GM12865 (cell line): ENCODE data around the gene MAML3.

Experiments used
- DNase-seq: peaks from one replicate; pipeline ENCODE4 v3.0.0; 2010; ENCODE audit warnings: low read depth
- H3K4me3 ChIP-seq: 2 replicates; pipeline ENCODE4 v1.5.1; 2011; ENCODE audit warnings: mild to moderate bottlenecking, low read depth, low read length, control low read depth
- TF ChIP-seq, protein P1 (sequence below): IDR thresholded peaks from 2 replicates; pipeline ENCODE4 v1.5.1; 2011; ENCODE audit warnings: low read length, control low read depth, low read depth, inconsistent platforms; ENCODE audit not compliant: insufficient read depth; ENCODE audit errors: missing control alignments

Gene MAML3

DNA sequence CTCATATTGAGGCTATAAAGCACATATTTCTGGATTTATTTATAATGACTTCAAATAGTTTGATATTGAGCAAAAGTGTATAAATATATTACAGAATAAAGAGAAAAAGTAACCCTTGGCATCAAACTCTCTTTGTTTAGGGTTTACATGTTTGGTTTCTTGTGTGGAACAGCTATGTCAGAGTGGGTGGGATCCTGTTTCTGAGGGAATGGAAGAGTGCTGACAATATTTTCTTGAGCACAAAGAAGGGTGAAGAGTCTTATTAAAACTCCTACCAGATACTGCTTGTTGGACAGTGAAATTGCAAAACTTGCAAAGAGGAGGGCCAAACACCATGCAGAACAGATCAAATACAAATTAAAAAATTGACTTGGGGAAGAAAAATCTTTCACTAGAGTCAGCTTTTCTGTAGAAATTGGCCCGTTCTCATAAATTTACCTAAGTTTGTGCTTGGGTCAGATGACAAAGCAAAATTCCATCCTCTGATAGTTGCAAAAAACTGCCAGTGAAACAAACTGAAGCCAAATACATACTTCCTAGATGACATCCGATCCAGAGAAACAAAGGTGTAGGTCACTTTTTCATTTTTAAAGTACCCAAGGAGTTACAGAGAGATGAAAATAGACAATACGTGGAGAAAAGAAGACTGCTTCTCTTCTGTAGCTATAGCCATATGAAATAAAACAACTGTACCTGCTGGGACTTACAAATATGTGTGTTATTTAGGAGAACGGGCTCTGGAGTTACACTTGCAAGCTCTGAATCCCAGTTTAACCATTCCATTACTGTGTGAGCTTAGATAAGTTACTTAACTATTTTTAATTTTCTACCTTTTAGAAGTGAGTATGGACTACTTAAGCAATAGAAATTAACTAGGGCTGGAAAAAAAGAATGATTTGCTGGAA lies 133.3 kb downstream of the MAML3 start:
- TF ChIP-seq, protein P1, sequence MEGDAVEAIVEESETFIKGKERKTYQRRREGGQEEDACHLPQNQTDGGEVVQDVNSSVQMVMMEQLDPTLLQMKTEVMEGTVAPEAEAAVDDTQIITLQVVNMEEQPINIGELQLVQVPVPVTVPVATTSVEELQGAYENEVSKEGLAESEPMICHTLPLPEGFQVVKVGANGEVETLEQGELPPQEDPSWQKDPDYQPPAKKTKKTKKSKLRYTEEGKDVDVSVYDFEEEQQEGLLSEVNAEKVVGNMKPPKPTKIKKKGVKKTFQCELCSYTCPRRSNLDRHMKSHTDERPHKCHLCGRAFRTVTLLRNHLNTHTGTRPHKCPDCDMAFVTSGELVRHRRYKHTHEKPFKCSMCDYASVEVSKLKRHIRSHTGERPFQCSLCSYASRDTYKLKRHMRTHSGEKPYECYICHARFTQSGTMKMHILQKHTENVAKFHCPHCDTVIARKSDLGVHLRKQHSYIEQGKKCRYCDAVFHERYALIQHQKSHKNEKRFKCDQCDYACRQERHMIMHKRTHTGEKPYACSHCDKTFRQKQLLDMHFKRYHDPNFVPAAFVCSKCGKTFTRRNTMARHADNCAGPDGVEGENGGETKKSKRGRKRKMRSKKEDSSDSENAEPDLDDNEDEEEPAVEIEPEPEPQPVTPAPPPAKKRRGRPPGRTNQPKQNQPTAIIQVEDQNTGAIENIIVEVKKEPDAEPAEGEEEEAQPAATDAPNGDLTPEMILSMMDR, result no peak
- no peak for DNase-seq
- no peak overlapping the region for H3K4me3 ChIP-seq

DNA sequence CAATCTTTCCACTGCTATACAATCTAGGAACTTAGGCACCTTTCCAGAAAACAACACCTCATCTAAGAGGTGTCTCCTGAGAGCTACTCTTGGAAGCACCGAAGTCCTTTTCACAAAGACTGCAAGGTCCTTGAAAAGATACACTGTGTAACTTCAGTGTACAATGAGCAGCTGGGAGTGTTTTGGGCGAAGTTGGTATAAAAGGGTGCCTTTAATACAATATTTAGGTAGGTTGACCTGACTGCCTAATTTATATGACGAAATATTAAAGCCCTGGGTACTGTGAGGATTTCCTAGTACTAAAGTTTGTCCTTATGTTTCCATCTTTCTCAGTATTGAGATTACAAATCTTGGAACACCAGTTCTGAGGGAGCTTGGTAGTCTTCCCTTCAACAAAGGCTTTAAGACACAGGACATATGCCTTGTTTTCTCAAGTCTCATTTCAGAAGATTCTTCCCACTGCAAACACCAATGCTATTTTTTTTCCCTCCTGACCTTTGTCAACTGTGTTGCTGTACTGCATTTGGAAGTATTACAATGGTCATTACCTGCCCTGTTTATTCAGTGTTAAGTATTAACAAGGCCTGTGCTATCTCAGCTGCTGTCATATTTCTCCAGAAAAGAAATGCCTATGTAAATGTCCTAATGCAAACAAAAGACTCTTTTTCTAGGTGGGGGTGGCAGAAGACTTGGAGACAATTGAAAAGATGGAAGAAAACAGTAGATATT lies 134.2 kb downstream of the MAML3 start:
- H3K4me3 ChIP-seq, result no peak overlapping the region
- TF ChIP-seq, protein P1, result no peak
- no peak for DNase-seq

DNA sequence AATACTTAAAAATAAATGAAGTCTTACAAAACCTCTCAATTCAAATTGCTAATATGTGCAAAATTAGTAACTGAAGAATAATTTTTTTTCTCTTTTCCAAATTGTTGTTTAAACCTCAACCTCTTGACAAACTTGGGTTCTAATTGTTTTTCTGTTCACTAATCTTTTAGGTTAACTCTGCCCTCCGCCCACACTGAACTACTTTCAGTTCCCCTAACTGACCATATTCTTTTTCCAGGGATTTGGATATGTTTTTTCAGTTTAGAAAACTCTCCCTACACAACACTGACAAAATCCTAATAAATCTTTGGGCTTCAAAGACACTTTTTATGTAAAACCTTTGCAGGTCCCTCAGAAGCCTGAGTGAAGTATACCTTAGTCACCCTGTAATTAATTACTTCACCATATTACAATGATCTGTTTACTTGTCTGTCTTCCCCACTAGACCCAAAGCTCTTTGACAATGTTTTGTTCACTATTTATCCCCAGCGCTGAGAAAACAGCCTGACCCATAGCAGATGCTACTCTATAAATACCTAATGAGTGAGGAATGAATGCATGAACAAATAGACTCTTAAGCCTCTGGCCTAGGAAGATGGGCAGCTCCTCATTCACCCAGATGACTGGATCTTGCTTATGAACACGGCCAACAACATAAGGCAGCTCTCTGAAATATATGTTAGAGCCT lies 134.9 kb downstream of the MAML3 start:
- H3K4me3 ChIP-seq, result no peak overlapping the region
- no peak for DNase-seq

DNA sequence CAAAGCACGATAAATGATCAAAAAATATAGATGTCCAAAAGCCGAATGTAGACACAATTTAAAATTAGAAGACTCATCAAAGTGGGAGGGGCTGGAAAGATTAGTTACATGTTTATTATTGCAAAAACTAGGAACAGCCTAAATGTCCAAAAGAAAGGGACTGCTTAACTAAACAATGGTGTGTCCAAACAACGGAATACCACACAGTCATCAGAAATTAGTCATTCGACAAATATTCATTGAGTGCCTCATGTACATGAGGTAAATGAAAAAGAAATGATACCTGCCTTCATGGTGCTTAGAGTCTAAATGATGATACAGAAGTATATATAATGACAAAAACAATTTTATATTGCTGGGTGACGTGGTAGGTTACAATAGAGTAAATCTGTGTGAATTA lies 139.7 kb downstream of the MAML3 start:
- TF ChIP-seq, protein P1, result no peak
- no peak for DNase-seq
- H3K4me3 ChIP-seq, result no peak overlapping the region

More for the DNA sequence above, 134.9 kb downstream of the MAML3 start:
- TF ChIP-seq, protein P1, result no peak

DNA sequence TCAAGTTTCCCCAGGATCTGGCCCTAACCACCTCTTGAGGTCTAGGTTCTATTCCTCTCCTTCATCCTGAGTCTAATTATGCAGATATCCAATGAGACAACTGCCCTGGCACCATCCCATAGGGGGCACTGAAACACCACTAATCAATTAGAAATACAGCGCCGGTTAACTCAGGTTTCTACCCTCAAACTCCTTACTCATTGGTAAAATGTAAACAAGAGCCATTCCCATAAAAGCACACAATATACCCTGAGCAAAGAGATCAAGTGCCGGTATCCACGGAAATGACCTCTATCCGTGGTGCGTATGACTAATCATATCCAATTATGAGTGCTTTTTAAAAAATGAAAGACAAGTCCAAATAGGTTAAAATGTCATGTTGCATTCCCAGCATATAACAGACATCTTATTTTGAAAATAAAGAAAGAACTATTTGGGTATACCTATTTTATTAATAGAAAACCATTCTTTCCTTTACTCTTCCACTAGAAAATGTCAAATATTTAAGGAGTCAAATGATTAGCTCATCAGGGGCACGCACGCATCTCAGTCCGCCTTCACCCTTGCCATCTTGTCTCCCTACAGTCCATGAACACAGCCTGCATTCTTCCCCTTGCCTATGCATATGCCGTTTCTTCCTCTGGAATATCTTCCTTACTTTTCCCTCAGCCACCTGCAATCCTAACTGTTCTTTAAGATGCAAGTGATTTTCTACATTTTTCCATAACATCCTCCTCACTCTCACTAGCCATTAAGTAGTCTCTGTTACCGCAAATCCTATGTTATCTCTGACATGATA lies 141.1 kb downstream of the MAML3 start:
- H3K4me3 ChIP-seq, result no peak overlapping the region
- DNase-seq, result peak; percentile 23
- TF ChIP-seq, protein P1, result peak; percentile 33

DNA sequence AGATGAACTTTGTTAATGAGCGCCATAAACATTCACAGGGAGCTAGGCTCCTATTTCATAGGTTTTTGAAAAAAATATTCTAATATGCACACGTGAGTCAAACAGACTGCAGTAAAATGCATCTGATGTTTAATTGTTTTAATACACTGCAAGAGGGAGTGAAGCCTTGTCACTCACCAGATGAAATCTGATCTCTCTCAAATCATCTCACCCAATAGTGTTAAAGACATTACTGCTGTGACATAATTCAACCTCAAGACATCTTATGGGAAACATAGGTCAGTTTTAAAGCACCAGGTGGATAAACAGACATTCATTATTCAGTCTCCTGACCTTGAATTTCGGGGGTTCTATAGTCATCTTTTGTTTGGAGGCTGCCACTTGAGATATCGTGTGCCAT lies 148.3 kb downstream of the MAML3 start:
- no peak overlapping the region for H3K4me3 ChIP-seq
- TF ChIP-seq, protein P1, result no peak
- no peak for DNase-seq
